ENCODE measurements around the gene PROC.

PROC gene

DNA sequence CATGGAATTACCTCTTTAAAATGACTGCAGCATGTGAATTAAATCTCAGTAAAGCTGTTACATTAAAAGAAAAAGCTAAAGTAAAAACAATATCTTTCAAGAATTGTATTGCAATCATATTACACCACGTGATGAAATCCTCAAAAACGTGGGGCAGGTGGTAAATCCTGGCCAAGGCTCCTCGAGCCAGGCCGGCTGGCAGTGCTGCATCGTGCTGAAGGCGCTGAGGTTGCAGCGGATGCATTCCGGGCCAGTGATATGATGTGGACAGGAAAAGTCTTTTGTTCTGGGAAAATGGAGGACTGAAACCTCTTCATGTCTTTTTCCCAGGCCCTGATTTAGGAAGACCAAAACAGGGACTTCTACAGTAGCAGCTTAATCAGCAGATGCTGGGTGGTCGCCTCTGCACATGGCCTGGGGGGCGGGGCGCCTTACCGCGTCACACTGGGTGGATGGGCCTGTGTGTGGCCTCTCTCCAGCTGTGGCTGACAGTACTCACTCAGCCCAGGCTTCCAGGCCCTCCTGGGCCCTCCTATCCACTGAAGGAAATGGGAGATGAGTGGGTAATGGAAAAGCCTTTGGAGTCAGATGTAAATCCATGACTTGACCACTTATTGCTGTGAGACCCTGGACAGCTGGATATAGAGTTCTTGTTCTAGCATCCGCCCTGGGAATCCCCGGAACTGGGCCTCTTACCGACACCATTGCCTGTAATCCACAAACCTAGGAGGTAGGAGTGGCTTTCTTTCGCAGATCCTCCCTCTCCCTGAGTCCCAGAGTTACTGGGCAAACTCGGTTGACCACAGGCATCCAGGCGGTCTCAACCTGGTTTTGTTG is 45.1 kb downstream of the PROC start:
- no peak for DNase-seq (ENCODE audit: extremely low spot score)
- TF ChIP-seq FOXA1 (IDR thresholded peaks at IDR 0.05), result no peak
- TF ChIP-seq ELF4 (IDR thresholded peaks at IDR 0.05), result no peak
- TF ChIP-seq L3MBTL2 (conservative IDR thresholded peaks at IDR 0.05), result no peak
- TF ChIP-seq, protein P1, sequence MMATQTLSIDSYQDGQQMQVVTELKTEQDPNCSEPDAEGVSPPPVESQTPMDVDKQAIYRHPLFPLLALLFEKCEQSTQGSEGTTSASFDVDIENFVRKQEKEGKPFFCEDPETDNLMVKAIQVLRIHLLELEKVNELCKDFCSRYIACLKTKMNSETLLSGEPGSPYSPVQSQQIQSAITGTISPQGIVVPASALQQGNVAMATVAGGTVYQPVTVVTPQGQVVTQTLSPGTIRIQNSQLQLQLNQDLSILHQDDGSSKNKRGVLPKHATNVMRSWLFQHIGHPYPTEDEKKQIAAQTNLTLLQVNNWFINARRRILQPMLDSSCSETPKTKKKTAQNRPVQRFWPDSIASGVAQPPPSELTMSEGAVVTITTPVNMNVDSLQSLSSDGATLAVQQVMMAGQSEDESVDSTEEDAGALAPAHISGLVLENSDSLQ (IDR thresholded peaks at IDR 0.05), result no peak
- TF ChIP-seq TARDBP (IDR thresholded peaks at IDR 0.05), result no peak
- CTCF ChIA-PET, result no interaction called here
- POLR2A ChIA-PET, result no interaction called here

DNA sequence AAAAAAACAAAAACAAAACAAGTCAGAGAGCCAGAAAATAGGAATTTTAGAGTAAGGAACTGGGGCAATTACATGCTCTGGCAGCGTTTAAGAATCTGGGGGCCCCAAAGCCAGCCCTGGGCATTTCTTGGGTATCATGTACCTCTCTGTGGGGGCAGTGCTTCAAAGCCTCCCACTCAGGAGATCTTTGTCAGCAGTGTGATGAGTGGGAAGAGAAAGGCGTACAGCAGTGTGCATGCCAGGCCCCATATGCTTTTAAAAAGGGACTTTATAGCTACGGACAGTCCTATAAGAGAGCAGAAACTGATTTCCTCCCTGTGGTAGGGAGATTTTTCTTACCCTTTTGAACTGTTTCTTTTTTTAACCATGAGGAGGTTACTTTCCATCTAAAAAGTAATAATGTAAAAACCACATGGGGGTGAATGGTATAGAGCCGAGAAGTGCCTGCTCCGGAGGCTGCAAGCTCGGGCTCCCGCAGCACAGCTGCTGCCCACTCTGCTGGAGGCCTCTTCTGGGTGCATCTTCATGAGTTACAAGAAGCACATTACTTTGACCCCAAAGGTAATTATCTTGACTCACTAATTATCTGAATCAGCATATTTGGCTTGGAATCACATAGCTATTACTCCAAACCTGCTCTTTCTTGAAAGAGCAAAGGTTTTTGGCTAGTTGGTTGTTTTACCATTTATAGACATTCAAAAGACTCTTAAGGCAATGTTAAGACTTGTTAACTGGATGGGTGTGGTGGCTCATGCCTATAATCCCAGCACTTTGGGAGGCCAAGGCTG is 46.4 kb downstream of the PROC start:
- TF ChIP-seq LEF1 (IDR thresholded peaks at IDR 0.05; ENCODE audit: borderline replicate concordance), result no peak
- TF ChIP-seq SP1 (IDR thresholded peaks at IDR 0.05), result no peak
- no peak for TF ChIP-seq FOXK2 (IDR thresholded peaks at IDR 0.05)
- TF ChIP-seq ZNF384 (IDR thresholded peaks at IDR 0.05), result no peak
- no peak for TF ChIP-seq BHLHE40 (IDR thresholded peaks at IDR 0.05; ENCODE audit: borderline replicate concordance)
- TF ChIP-seq TARDBP (IDR thresholded peaks at IDR 0.05), result no peak
- no peak for TF ChIP-seq FOXA1 (IDR thresholded peaks at IDR 0.05)
- TF ChIP-seq ELF4 (IDR thresholded peaks at IDR 0.05), result no peak
- TF ChIP-seq FOXM1 (IDR thresholded peaks at IDR 0.05; ENCODE audit: borderline replicate concordance), result no peak
- no peak for TF ChIP-seq SUZ12 (IDR thresholded peaks at IDR 0.05)
- TF ChIP-seq L3MBTL2 (conservative IDR thresholded peaks at IDR 0.05), result no peak
- TF ChIP-seq ARNT (IDR thresholded peaks at IDR 0.05), result no peak
- no peak for TF ChIP-seq CTBP1 (IDR thresholded peaks at IDR 0.05; ENCODE audit: borderline replicate concordance)
- TF ChIP-seq NFRKB (IDR thresholded peaks at IDR 0.05), result no peak
- TF ChIP-seq, protein P1 (IDR thresholded peaks at IDR 0.05), result no peak
- no peak for TF ChIP-seq HDGF (IDR thresholded peaks at IDR 0.05; ENCODE audit: borderline replicate concordance)
- ChIA-PET CTCF (interaction anchor here (0.6 kb wide), 1 partner anchor 94 kb away, joined by 3 read pairs; no protein-coding TSS in a partner anchor), POLR2A (no interaction called here)
- no peak for DNase-seq (ENCODE audit: extremely low spot score)

DNA sequence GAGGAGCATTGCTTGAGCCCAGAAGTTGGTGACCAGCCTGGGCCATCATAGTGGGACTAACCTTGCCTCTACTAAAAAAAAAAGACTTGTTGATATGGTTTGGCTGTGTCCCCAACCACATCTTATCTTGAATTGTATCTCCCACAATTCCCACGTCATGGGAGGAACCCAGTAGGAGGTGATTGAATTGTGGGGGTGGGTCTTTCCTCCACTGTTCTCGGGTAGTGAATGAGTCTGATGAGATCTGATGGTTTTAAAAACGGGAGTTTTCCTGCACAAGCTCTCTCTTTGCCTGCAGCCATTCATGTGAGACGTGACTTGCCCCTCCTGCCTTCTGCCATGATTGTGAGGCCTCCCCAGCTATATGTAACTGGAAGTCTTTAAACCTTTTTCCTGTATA is 47.0 kb downstream of the PROC start:
- no peak for TF ChIP-seq TARDBP (IDR thresholded peaks at IDR 0.05)
- no peak for TF ChIP-seq ARNT (IDR thresholded peaks at IDR 0.05)
- no peak for TF ChIP-seq FOXK2 (IDR thresholded peaks at IDR 0.05)
- no peak for TF ChIP-seq HDGF (IDR thresholded peaks at IDR 0.05; ENCODE audit: borderline replicate concordance)
- TF ChIP-seq ZNF384 (IDR thresholded peaks at IDR 0.05), result no peak
- no peak for TF ChIP-seq CTBP1 (IDR thresholded peaks at IDR 0.05; ENCODE audit: borderline replicate concordance)
- TF ChIP-seq FOXM1 (IDR thresholded peaks at IDR 0.05; ENCODE audit: borderline replicate concordance), result no peak
- TF ChIP-seq ELF4 (IDR thresholded peaks at IDR 0.05), result no peak
- no peak for TF ChIP-seq NFRKB (IDR thresholded peaks at IDR 0.05)
- TF ChIP-seq BHLHE40 (IDR thresholded peaks at IDR 0.05; ENCODE audit: borderline replicate concordance), result no peak
- TF ChIP-seq, protein P1 (IDR thresholded peaks at IDR 0.05), result no peak
- TF ChIP-seq LEF1 (IDR thresholded peaks at IDR 0.05; ENCODE audit: borderline replicate concordance), result no peak
- TF ChIP-seq FOXA1 (IDR thresholded peaks at IDR 0.05), result no peak
- ChIA-PET POLR2A (no interaction called here), CTCF (no interaction called here)
- DNase-seq (ENCODE audit: extremely low spot score), result no peak

DNA sequence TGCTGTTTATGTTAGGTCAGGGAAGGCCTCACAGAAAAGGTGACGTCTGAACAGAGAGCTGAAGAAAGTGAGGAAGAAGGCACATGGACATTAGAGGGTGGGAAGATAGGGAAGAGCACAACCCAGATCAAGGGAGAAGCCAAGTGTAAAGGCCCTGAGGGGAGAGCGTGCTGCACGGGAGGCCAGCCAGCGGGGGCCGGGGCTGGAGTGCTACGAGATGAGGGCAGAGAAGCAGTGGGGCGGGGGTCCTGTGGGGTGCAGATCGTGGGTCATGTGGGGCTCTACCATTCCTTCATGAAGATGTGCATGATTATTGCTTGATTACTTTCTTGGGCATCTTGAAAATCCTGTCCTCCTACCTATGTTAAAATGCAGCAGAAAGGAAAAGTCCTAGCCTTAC is 50.8 kb downstream of the PROC start:
- TF ChIP-seq BHLHE40 (IDR thresholded peaks at IDR 0.05; ENCODE audit: borderline replicate concordance) (no peak), TARDBP (IDR thresholded peaks at IDR 0.05) (no peak), L3MBTL2 (conservative IDR thresholded peaks at IDR 0.05) (no peak), FOXA1 (IDR thresholded peaks at IDR 0.05) (no peak), SP1 (IDR thresholded peaks at IDR 0.05) (no peak)
- TF ChIP-seq, protein P1 (IDR thresholded peaks at IDR 0.05), result no peak
- ChIA-PET POLR2A (no interaction called here), CTCF (no interaction called here)
- no peak for DNase-seq (ENCODE audit: extremely low spot score)

DNA sequence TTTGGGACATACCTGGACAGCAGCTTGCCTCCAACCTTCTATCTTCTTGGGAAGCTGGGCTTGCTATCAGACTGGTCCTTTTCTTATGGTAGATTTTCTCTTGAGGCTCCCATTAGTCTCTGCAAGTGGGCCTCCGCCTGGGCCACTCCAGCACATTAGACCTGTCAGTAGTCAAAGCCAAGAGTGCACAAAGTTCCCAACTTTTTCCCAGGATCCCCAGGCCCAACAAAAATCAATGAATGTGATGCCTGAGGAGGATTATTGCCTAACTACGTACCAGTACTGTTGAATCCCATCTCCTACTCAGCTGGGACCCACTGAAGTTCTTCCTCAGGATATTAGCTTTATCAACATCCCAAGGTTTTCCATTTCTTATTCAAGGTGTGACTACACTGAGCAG is 51.7 kb downstream of the PROC start:
- ChIA-PET POLR2A (no interaction called here), CTCF (no interaction called here)
- DNase-seq (ENCODE audit: extremely low spot score), result no peak
- TF ChIP-seq, protein P1 (IDR thresholded peaks at IDR 0.05), result no peak
- TF ChIP-seq TARDBP (IDR thresholded peaks at IDR 0.05) (no peak), ELF4 (IDR thresholded peaks at IDR 0.05) (no peak), L3MBTL2 (conservative IDR thresholded peaks at IDR 0.05) (no peak), HDGF (IDR thresholded peaks at IDR 0.05; ENCODE audit: borderline replicate concordance) (no peak), BHLHE40 (IDR thresholded peaks at IDR 0.05; ENCODE audit: borderline replicate concordance) (no peak), ARNT (IDR thresholded peaks at IDR 0.05) (no peak), SUZ12 (IDR thresholded peaks at IDR 0.05) (no peak), FOXK2 (IDR thresholded peaks at IDR 0.05) (no peak), SP1 (IDR thresholded peaks at IDR 0.05) (no peak), FOXA1 (IDR thresholded peaks at IDR 0.05) (no peak), FOXM1 (IDR thresholded peaks at IDR 0.05; ENCODE audit: borderline replicate concordance) (no peak), LEF1 (IDR thresholded peaks at IDR 0.05; ENCODE audit: borderline replicate concordance) (no peak), CTBP1 (IDR thresholded peaks at IDR 0.05; ENCODE audit: borderline replicate concordance) (no peak), NFRKB (IDR thresholded peaks at IDR 0.05) (no peak), ZNF384 (IDR thresholded peaks at IDR 0.05) (no peak)

Measured in HEK293T (cell line).